ENCODE measurements around the gene KRTAP5-6. TPM values are rescaled to one million over a fixed set of nuclear protein-coding genes. Genes with fewer than 3 reads are reported as not detected.

KRTAP5-6 gene
- polyA plus RNA-seq, 1 donor (not counting 4 experiments of a cell fraction or from before 2014, with no cell fraction given), result not detected

DNA sequence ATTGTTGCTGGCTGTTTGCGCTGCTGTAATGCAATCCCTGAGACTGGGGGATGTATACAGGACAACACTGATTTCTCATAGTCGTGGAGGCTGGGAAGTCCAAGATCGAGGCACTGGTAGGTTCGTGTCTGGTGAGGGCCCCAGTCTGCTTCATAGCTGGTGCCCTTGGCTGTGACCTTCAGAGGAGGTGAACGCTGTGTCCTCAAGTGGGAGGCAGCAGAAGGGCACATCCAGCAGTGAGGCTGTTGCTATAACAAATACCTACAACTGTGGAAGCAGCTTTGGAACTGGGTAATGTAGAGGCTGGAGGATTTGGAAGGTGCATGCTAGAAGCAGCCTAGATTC lies 46.1 kb upstream of the KRTAP5-6 start:
- Histone ChIP-seq H2AFZ (ENCODE audit: control insufficient read depth, low read length) (no peak overlapping the region), H3K27me3 (ENCODE audit: control insufficient read depth, extremely low read depth, insufficient read depth, low read length) (no peaks in the 10 kb centered on the region), H3K36me3 (ENCODE audit: control insufficient read depth in 2 of 2, extremely low read depth in 1 of 2, insufficient read depth in 2 of 2, low read length in 2 of 2) (no peaks in the 10 kb centered on the region), H3K9ac (ENCODE audit: control insufficient read depth, extremely low read depth, insufficient read depth, low read length) (no peak overlapping the region), H3K9me1 (ENCODE audit: control insufficient read depth, extremely low read depth, insufficient read depth, low read length) (no peaks in the 10 kb centered on the region), H3K4me2 (ENCODE audit: control insufficient read depth, extremely low read depth, insufficient read depth, low read depth, low read length) (no peak overlapping the region), H3K4me3 (ENCODE audit: control insufficient read depth in 2 of 3, extremely low read depth in 1 of 3, insufficient read depth in 2 of 3, low read depth in 1 of 3, low read length in 3 of 3) (no peak overlapping the region), H4K20me1 (ENCODE audit: control insufficient read depth, extremely low read depth, insufficient read depth, low read length) (no peaks in the 10 kb centered on the region), H3K4me1 (ENCODE audit: control insufficient read depth, extremely low read depth, insufficient read depth, low read length) (peaks cover 18% of the 10 kb centered on the region), H3K27ac (ENCODE audit: control insufficient read depth, insufficient read depth, low read length) (no peak overlapping the region), H3K79me2 (ENCODE audit: control insufficient read depth, insufficient read depth, low read length) (no peaks in the 10 kb centered on the region), H3K9me3 (ENCODE audit: control insufficient read depth, low read depth, low read length) (no peaks in the 10 kb centered on the region)
- dilution Hi-C loops (cut with MboI; ENCODE audit: extremely low pct_ligation_motif_present, low sequenced_read_pairs), result no loop called here
- FAIRE-seq (no peak), DNase-seq (ENCODE audit: low read depth, low spot score) (no peak)
- TF ChIP-seq EZH2 (IDR thresholded peaks at IDR 0.05; ENCODE audit: low read length), result no peak
- TF ChIP-seq, protein P1, sequence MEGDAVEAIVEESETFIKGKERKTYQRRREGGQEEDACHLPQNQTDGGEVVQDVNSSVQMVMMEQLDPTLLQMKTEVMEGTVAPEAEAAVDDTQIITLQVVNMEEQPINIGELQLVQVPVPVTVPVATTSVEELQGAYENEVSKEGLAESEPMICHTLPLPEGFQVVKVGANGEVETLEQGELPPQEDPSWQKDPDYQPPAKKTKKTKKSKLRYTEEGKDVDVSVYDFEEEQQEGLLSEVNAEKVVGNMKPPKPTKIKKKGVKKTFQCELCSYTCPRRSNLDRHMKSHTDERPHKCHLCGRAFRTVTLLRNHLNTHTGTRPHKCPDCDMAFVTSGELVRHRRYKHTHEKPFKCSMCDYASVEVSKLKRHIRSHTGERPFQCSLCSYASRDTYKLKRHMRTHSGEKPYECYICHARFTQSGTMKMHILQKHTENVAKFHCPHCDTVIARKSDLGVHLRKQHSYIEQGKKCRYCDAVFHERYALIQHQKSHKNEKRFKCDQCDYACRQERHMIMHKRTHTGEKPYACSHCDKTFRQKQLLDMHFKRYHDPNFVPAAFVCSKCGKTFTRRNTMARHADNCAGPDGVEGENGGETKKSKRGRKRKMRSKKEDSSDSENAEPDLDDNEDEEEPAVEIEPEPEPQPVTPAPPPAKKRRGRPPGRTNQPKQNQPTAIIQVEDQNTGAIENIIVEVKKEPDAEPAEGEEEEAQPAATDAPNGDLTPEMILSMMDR (optimal IDR thresholded peaks at IDR 0.05 in 1 of 3, IDR thresholded peaks at IDR 0.05 in 1 of 3, conservative IDR thresholded peaks at IDR 0.05 in 1 of 3; ENCODE audit: extremely low read depth in 1 of 3, insufficient read depth in 2 of 3, low read length in 3 of 3), result no peak

DNA sequence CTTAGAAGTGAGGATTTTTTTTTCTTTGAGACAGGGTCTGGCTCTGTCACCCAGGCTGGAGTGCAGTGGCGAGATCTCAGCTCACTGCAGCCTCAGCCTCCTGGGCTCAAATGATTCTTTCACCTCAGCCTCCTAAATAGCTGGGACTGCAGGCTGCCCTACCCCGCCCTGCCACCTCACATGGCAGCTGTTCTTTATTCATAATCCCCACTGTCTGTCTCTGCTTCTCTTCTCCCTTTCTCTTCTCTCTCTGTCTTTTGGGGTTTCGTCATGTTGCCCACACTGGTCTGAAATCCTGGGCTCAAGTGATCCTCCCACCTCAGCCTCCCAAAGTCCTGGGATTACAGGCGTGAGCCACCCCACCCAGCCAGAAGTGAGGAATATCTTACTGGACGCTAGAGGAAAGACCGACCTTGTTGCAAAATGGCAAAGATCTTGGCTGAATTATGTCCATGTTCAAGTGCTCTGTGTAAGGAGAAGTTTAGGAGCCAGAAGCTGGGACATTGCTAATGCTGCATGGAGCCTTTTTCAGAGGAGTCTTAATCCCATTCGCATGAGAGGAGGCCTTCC lies 45.5 kb upstream of the KRTAP5-6 start:
- Histone ChIP-seq H4K20me1 (ENCODE audit: control insufficient read depth, extremely low read depth, insufficient read depth, low read length) (no peaks in the 10 kb centered on the region), H3K9ac (ENCODE audit: control insufficient read depth, extremely low read depth, insufficient read depth, low read length) (no peak overlapping the region), H3K9me1 (ENCODE audit: control insufficient read depth, extremely low read depth, insufficient read depth, low read length) (no peaks in the 10 kb centered on the region), H3K4me2 (ENCODE audit: control insufficient read depth, extremely low read depth, insufficient read depth, low read depth, low read length) (no peak overlapping the region), H3K4me1 (ENCODE audit: control insufficient read depth, extremely low read depth, insufficient read depth, low read length) (peaks cover 18% of the 10 kb centered on the region), H3K36me3 (ENCODE audit: control insufficient read depth in 2 of 2, extremely low read depth in 1 of 2, insufficient read depth in 2 of 2, low read length in 2 of 2) (no peaks in the 10 kb centered on the region), H2AFZ (ENCODE audit: control insufficient read depth, low read length) (no peak overlapping the region), H3K4me3 (ENCODE audit: control insufficient read depth in 2 of 3, extremely low read depth in 1 of 3, insufficient read depth in 2 of 3, low read depth in 1 of 3, low read length in 3 of 3) (no peak overlapping the region), H3K79me2 (ENCODE audit: control insufficient read depth, insufficient read depth, low read length) (no peaks in the 10 kb centered on the region), H3K9me3 (ENCODE audit: control insufficient read depth, low read depth, low read length) (no peaks in the 10 kb centered on the region), H3K27me3 (ENCODE audit: control insufficient read depth, extremely low read depth, insufficient read depth, low read length) (no peaks in the 10 kb centered on the region), H3K27ac (ENCODE audit: control insufficient read depth, insufficient read depth, low read length) (no peak overlapping the region)
- no peak for DNase-seq (ENCODE audit: low read depth, low spot score)
- FAIRE-seq, result no peak
- TF ChIP-seq EZH2 (IDR thresholded peaks at IDR 0.05; ENCODE audit: low read length), result no peak
- TF ChIP-seq, protein P1 (optimal IDR thresholded peaks at IDR 0.05 in 1 of 3, IDR thresholded peaks at IDR 0.05 in 1 of 3, conservative IDR thresholded peaks at IDR 0.05 in 1 of 3; ENCODE audit: extremely low read depth in 1 of 3, insufficient read depth in 2 of 3, low read length in 3 of 3), result no peak
- dilution Hi-C loops (cut with MboI; ENCODE audit: extremely low pct_ligation_motif_present, low sequenced_read_pairs), result no loop called here
